ENCODE data around the gene TEX26. TPM values are rescaled to one million over a fixed set of nuclear protein-coding genes. Genes with fewer than 3 reads are reported as not detected.

TEX26 gene
- total RNA-seq, 6 experiments from 2014 or later = not detected

GRCh38 chr13:30904043-30904442 is 28.4 kb upstream of the TEX26 start:
- H3K4me1 Mint-ChIP-seq (ENCODE audit: low read depth) = peaks cover 32% of the 10 kb centered on the region
- H3K27me3 Mint-ChIP-seq (ENCODE audit: insufficient read depth) = peaks cover 10% of the 10 kb centered on the region
- DNase-seq = no peak
- no peak overlapping the region for H3K4me3 Mint-ChIP-seq
- no peak for TF ChIP-seq CTCF (IDR thresholded peaks at IDR 0.05)
- no peaks in the 10 kb centered on the region for H3K9me3 Mint-ChIP-seq
- no peak overlapping the region for H3K27ac Mint-ChIP-seq
- H3K36me3 Mint-ChIP-seq (ENCODE audit: low read depth) = no peaks in the 10 kb centered on the region

- peaks cover 16% of the 10 kb centered on the region for H3K4me1 Mint-ChIP-seq (ENCODE audit: low read depth)
- H3K27me3 Mint-ChIP-seq (ENCODE audit: insufficient read depth) = peaks cover 9% of the 10 kb centered on the region; the same call in 1 of the 2 replicates
- no peak within 1 kb of the TSS; the same call in 1 of the 2 replicates for H3K4me3 Mint-ChIP-seq
- no peak for TF ChIP-seq CTCF (IDR thresholded peaks at IDR 0.05)
- no peaks in the 10 kb centered on the region for H3K9me3 Mint-ChIP-seq
- no peaks in the 10 kb centered on the region for H3K36me3 Mint-ChIP-seq (ENCODE audit: low read depth)
- H3K27ac Mint-ChIP-seq = no peak within 1 kb of the TSS; the same call in 1 of the 2 replicates
- DNase-seq = no peak
Measured at GRCh38 chr13:30905932-30906383, 26.5 kb upstream of the TEX26 start, which contains the start of gene MEDAG. Gene MEDAG (plus strand): TSS chr13:30906271. CDS start chr13:30906516, 245 bp downstream.

- no peaks in the 10 kb centered on the region for H3K36me3 Mint-ChIP-seq (ENCODE audit: low read depth)
- H3K27me3 Mint-ChIP-seq (ENCODE audit: insufficient read depth) = peaks cover 12% of the 10 kb centered on the region
- H3K9me3 Mint-ChIP-seq = no peaks in the 10 kb centered on the region
- H3K4me3 Mint-ChIP-seq = no peak overlapping the region; the same call in 1 of the 2 replicates
- no peak for TF ChIP-seq CTCF (IDR thresholded peaks at IDR 0.05)
- DNase-seq = no peak
- H3K4me1 Mint-ChIP-seq (ENCODE audit: low read depth) = peaks cover 16% of the 10 kb centered on the region
- H3K27ac Mint-ChIP-seq = no peak overlapping the region
Measured at GRCh38 chr13:30906411-30907051, 25.9 kb upstream of the TEX26 start.

GRCh38 chr13:30907121-30907861 is 25.2 kb upstream of the TEX26 start:
- Mint-ChIP-seq H3K4me3 (peak overlapping the region; percentile 29; the same call in 1 of the 2 replicates), H3K27ac (peak overlapping the region; percentile 53; the same call in 1 of the 2 replicates), H3K36me3 (ENCODE audit: low read depth) (no peaks in the 10 kb centered on the region), H3K4me1 (ENCODE audit: low read depth) (peaks cover 16% of the 10 kb centered on the region), H3K27me3 (ENCODE audit: insufficient read depth) (peaks cover 14% of the 10 kb centered on the region), H3K9me3 (no peaks in the 10 kb centered on the region)
- no peak for DNase-seq
- TF ChIP-seq CTCF (IDR thresholded peaks at IDR 0.05) = no peak

GRCh38 chr13:30908416-30908980 is 24.0 kb upstream of the TEX26 start:
- no peak for DNase-seq
- H3K27ac Mint-ChIP-seq = no peak overlapping the region
- no peak overlapping the region for H3K4me3 Mint-ChIP-seq
- no peaks in the 10 kb centered on the region for H3K36me3 Mint-ChIP-seq (ENCODE audit: low read depth)
- peaks cover 17% of the 10 kb centered on the region for H3K27me3 Mint-ChIP-seq (ENCODE audit: insufficient read depth)
- peaks cover 16% of the 10 kb centered on the region for H3K4me1 Mint-ChIP-seq (ENCODE audit: low read depth)
- no peaks in the 10 kb centered on the region for H3K9me3 Mint-ChIP-seq
- TF ChIP-seq CTCF (IDR thresholded peaks at IDR 0.05) = no peak
